OCI-LY1 (cell line): ENCODE measurements around the gene TMEM187.

ENCODE experiments used
- H2AFZ ChIP-seq: fragments of 200-600 bp; sonication (generic), shearing (Covaris generic); 2 replicates; pipeline ENCODE4 v1.6.0; 2014; ENCODE audit warnings: antibody characterized with exemption, mild to moderate bottlenecking, low read length
- H3F3A ChIP-seq: fragments of 200-600 bp; sonication (generic), shearing (Covaris generic); 2 replicates; pipeline ENCODE4 v1.6.0; 2014; ENCODE audit warnings: mild to moderate bottlenecking, antibody characterized with exemption, low read length, moderate library complexity; ENCODE audit not compliant: insufficient read depth
- H3K27ac ChIP-seq: fragments of 200-600 bp; sonication (generic); 2 replicates; pipeline ENCODE4 v1.5.1; 2014; ENCODE audit warnings: low read length, mixed run types, mild to moderate bottlenecking, low read depth; ENCODE audit not compliant: poor library complexity, severe bottlenecking
- H3K27me3 ChIP-seq: fragments of 200-600 bp; sonication (generic); 2 replicates; pipeline ENCODE4 v1.6.0; 2014; ENCODE audit warnings: antibody characterized with exemption, mild to moderate bottlenecking, low read length, moderate library complexity; ENCODE audit not compliant: insufficient read depth
- H3K36me3 ChIP-seq: fragments of 200-600 bp; sonication (generic); 2 replicates; pipeline ENCODE4 v1.6.1; 2014; ENCODE audit warnings: mild to moderate bottlenecking, antibody characterized with exemption, low read length, moderate library complexity, mixed read lengths; ENCODE audit not compliant: insufficient read depth
- H3K4me1 ChIP-seq: fragments of 200-600 bp; sonication (generic); 2 replicates; pipeline ENCODE4 v1.5.1; 2014; ENCODE audit warnings: mild to moderate bottlenecking, low read length, moderate library complexity; ENCODE audit not compliant: insufficient read depth, severe bottlenecking
- H3K4me2 ChIP-seq: fragments of 200-600 bp; sonication (generic), shearing (Covaris generic); 2 replicates; pipeline ENCODE4 v1.6.1; 2014; ENCODE audit warnings: low read length
- H3K4me3 ChIP-seq: fragments of 200-600 bp; sonication (generic); 2 replicates; pipeline ENCODE4 v1.5.1; 2014; ENCODE audit warnings: low read length, low read depth, mild to moderate bottlenecking, mixed read lengths; ENCODE audit not compliant: poor library complexity, severe bottlenecking
- H3K79me2 ChIP-seq: fragments of 200-600 bp; shearing (Covaris generic); 2 replicates; pipeline ENCODE4 v1.6.1; 2016; ENCODE audit warnings: mixed run types, low read length, mixed read lengths; ENCODE audit not compliant: insufficient read depth
- H3K9ac ChIP-seq: fragments of 200-600 bp; sonication (generic), shearing (Covaris generic); 2 replicates; pipeline ENCODE4 v1.6.1; 2014; ENCODE audit warnings: mild to moderate bottlenecking, low read length, mixed read lengths
- H3K9me2 ChIP-seq: fragments of 200-600 bp; sonication (generic), shearing (Covaris generic); 2 replicates; pipeline ENCODE4 v1.6.1; 2014; ENCODE audit warnings: low read depth, mild to moderate bottlenecking, low read length, mixed read lengths
- H3K9me3 ChIP-seq: fragments of 200-600 bp; shearing (Covaris generic); 2 replicates; pipeline ENCODE4 v1.6.1; 2014; ENCODE audit warnings: low read length, mixed read lengths
- H4K20me1 ChIP-seq: fragments of 200-600 bp; sonication (generic), shearing (Covaris generic); 2 replicates; pipeline ENCODE4 v1.6.0; 2016; ENCODE audit warnings: mild to moderate bottlenecking, low read length; ENCODE audit not compliant: insufficient read depth
- CTCF ChIP-seq: fragments of 200-600 bp; sonication (generic), shearing (Covaris generic); IDR thresholded peaks from 2 replicates; pipeline ENCODE4 v1.5.1; 2017; ENCODE audit warnings: mild to moderate bottlenecking, antibody characterized with exemption, low read length, moderate library complexity, mixed read lengths
- EZH2 ChIP-seq: fragments of 200-600 bp; sonication (generic), shearing (Covaris generic); IDR thresholded peaks from 2 replicates; pipeline ENCODE4 v1.8.0; 2017; ENCODE audit warnings: borderline replicate concordance, mixed run types, mild to moderate bottlenecking, antibody characterized with exemption, low read length, moderate library complexity, mixed read lengths

The TMEM187 gene

GRCh38 chrX:153951683-153952372, 20.7 kb upstream of the TMEM187 start:
- no peak overlapping the region for H3K4me2 ChIP-seq
- H3K27me3 ChIP-seq = no peaks in the 10 kb centered on the region
- no peaks in the 10 kb centered on the region for H3K79me2 ChIP-seq
- no peak overlapping the region for H3K9ac ChIP-seq
- no peaks in the 10 kb centered on the region for H3F3A ChIP-seq
- no peaks in the 10 kb centered on the region for H3K9me3 ChIP-seq
- H2AFZ ChIP-seq = no peak overlapping the region
- H3K4me1 ChIP-seq = no peaks in the 10 kb centered on the region
- peaks cover 84% of the 10 kb centered on the region for H3K36me3 ChIP-seq
- no peaks in the 10 kb centered on the region for H3K9me2 ChIP-seq
- H4K20me1 ChIP-seq = no peaks in the 10 kb centered on the region
- no peak overlapping the region for H3K4me3 ChIP-seq
- TF ChIP-seq EZH2 (no peak), CTCF (no peak)
- no peak overlapping the region for H3K27ac ChIP-seq

- no peaks in the 10 kb centered on the region for H3F3A ChIP-seq
- H3K27ac ChIP-seq = no peak overlapping the region
- TF ChIP-seq EZH2 = no peak
- TF ChIP-seq CTCF = no peak
- H3K9me2 ChIP-seq = no peaks in the 10 kb centered on the region
- no peak overlapping the region for H2AFZ ChIP-seq
- H3K79me2 ChIP-seq = no peaks in the 10 kb centered on the region
- H3K27me3 ChIP-seq = no peaks in the 10 kb centered on the region
- H4K20me1 ChIP-seq = no peaks in the 10 kb centered on the region
- no peak overlapping the region for H3K4me2 ChIP-seq
- H3K9ac ChIP-seq = no peak overlapping the region
- H3K36me3 ChIP-seq = peaks cover 91% of the 10 kb centered on the region
- no peaks in the 10 kb centered on the region for H3K4me1 ChIP-seq
- H3K9me3 ChIP-seq = no peaks in the 10 kb centered on the region
- H3K4me3 ChIP-seq = no peak overlapping the region
Observed at GRCh38 chrX:153952373-153953026, 20.1 kb upstream of the TMEM187 start.

- H3K9ac ChIP-seq = no peak overlapping the region
- H3K79me2 ChIP-seq = no peaks in the 10 kb centered on the region
- no peaks in the 10 kb centered on the region for H3K27me3 ChIP-seq
- peak overlapping the region; percentile 28 for H3K27ac ChIP-seq
- H3K4me3 ChIP-seq = no peak overlapping the region
- no peaks in the 10 kb centered on the region for H3F3A ChIP-seq
- peaks cover 95% of the 10 kb centered on the region for H3K36me3 ChIP-seq
- no peak overlapping the region for H3K4me2 ChIP-seq
- no peaks in the 10 kb centered on the region for H3K9me2 ChIP-seq
- H4K20me1 ChIP-seq = no peaks in the 10 kb centered on the region
- TF ChIP-seq CTCF = peak; percentile 77
- TF ChIP-seq EZH2 = no peak
- no peaks in the 10 kb centered on the region for H3K4me1 ChIP-seq
- H2AFZ ChIP-seq = no peak overlapping the region
- H3K9me3 ChIP-seq = no peaks in the 10 kb centered on the region
Observed at GRCh38 chrX:153953342-153953830, 19.2 kb upstream of the TMEM187 start.
